ENCODE data around the gene ACSM5. TPM values are rescaled to one million over a fixed set of nuclear protein-coding genes. Genes with fewer than 3 reads are reported as not detected.
"Not testable (repeated sequence)": the region's sequence is repeated elsewhere in the genome, so short reads cannot be mapped to it uniquely, and the experiment has no call there.

The ACSM5 gene
- total RNA-seq, 1 donor from 2014 or later: not detected

DNA sequence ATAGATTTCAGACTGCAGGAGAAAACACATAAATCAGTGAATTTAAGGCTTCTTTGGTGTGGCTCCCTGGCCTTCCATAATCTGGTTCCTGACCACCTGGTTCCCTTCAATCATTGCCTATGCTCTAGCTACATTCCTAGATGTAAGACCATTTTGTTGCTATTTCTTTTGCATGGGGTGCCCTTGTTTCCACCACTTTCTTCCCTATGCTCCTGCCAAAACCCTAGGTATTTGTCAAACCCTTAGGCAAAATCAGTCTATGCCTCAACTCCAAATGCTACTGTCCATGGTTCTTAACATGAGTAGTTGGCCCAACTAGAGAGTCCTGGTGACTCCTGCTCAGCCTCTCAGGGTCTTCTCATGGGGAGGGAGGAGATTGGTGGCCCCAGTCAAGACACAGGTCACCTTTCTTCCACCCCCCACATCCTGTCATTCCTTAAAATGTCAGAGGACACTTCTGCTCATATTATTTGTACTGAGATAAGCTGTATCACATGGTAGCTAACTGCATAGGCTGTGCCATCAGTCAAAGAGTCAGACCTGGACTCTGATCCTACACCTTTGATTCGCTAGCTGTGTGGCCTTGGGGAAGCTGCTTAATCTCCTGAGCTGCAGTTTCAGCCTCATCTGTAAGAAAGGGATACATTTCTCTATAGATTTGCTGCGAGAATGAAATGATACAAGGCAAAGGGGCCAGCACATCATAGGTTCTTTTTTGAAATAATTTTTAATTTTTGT lies 15.0 kb downstream of the ACSM5 start:
- H3K36me3 Mint-ChIP-seq (ENCODE audit: low read depth): no peaks in the 10 kb centered on the region
- ChIA-PET POLR2A (no interaction called here), CTCF (no interaction called here)
- no peaks in the 10 kb centered on the region for H3K4me1 Mint-ChIP-seq
- intact Hi-C loops (cut with micrococcal nuclease): no loop called here
- no peak overlapping the region for H3K27ac Mint-ChIP-seq
- H3K9me3 Mint-ChIP-seq: no peaks in the 10 kb centered on the region
- no peak for DNase-seq
- no peak overlapping the region for H3K4me3 Mint-ChIP-seq
- TF ChIP-seq, protein P1, sequence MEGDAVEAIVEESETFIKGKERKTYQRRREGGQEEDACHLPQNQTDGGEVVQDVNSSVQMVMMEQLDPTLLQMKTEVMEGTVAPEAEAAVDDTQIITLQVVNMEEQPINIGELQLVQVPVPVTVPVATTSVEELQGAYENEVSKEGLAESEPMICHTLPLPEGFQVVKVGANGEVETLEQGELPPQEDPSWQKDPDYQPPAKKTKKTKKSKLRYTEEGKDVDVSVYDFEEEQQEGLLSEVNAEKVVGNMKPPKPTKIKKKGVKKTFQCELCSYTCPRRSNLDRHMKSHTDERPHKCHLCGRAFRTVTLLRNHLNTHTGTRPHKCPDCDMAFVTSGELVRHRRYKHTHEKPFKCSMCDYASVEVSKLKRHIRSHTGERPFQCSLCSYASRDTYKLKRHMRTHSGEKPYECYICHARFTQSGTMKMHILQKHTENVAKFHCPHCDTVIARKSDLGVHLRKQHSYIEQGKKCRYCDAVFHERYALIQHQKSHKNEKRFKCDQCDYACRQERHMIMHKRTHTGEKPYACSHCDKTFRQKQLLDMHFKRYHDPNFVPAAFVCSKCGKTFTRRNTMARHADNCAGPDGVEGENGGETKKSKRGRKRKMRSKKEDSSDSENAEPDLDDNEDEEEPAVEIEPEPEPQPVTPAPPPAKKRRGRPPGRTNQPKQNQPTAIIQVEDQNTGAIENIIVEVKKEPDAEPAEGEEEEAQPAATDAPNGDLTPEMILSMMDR (IDR thresholded peaks at IDR 0.05): no peak
- peaks cover 6% of the 10 kb centered on the region for H3K27me3 Mint-ChIP-seq
- no peak for ATAC-seq (ENCODE audit: low read depth)

DNA sequence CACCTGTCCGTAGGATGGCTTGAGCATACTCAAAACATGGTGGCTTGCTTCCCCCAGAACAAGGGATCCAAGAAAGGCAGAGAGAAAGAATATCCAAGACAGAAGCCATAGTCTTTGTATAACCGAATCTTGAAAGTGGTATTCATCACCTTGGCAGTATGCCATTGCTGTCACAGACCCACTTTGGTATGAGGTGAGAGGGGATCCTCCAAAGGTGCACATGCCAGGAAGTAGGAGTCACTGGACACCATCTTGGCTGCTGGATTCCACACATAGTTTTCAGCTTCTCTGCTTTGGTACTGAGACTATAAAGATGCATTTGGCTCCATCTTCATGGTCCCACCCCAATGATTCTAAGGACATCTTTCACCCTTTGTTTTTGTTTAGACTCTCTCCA lies 18.1 kb downstream of the ACSM5 start:
- DNase-seq; H3K27ac Mint-ChIP-seq; H3K36me3 Mint-ChIP-seq (ENCODE audit: low read depth); POLR2A ChIA-PET; H3K4me1 Mint-ChIP-seq; CTCF ChIA-PET; H3K9me3 Mint-ChIP-seq; H3K4me3 Mint-ChIP-seq; intact Hi-C loops (cut with micrococcal nuclease); ATAC-seq (ENCODE audit: low read depth); H3K27me3 Mint-ChIP-seq: not testable (repeated sequence)

DNA sequence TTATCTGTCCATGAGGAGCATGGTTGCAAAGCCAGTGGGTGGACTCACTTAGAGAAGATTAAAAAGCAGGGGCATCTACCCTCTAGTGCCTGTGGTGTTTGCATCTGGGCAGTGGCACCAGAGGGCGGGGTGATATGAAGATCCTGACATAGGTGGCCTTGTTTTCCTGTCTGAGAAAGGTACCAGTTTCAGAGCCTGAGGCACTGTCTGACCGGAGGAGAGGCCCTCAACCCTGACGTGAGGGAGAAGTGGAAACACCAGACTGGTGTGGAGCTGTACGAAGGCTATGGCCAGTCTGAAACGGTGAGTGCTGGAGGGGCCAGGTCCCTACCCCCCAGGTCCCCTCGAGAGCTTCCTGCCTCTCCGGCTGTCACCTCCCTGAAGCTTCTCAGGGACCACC lies 20.2 kb downstream of the ACSM5 start:
- POLR2A ChIA-PET; ATAC-seq (ENCODE audit: low read depth); intact Hi-C loops (cut with micrococcal nuclease); CTCF ChIA-PET; H3K4me1 Mint-ChIP-seq; DNase-seq; H3K27ac Mint-ChIP-seq; H3K4me3 Mint-ChIP-seq; H3K27me3 Mint-ChIP-seq; H3K36me3 Mint-ChIP-seq (ENCODE audit: low read depth); H3K9me3 Mint-ChIP-seq: not testable (repeated sequence)

DNA sequence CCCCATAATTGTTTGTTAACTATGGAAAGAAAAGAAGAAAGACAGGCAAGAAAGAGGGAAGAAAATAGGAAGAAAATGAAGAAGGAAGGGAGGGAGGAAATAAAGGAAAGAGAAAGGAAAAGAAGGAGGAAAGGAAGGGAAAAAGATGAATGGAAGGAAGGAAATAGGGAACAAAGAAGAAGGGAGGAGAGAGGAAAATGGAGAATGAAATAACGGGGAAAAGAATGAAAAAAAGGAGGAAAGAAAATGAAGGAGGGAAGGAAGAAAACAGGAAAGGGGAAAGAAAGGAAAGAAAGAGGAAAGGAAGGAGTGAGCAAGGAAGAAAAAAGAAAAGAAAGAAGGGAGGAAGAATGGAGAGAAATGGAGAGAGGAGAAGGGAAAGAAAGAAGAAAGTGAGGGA lies 21.1 kb downstream of the ACSM5 start:
- H3K4me3 Mint-ChIP-seq; CTCF ChIA-PET; ATAC-seq (ENCODE audit: low read depth); H3K9me3 Mint-ChIP-seq; H3K27ac Mint-ChIP-seq; intact Hi-C loops (cut with micrococcal nuclease); POLR2A ChIA-PET; H3K36me3 Mint-ChIP-seq (ENCODE audit: low read depth); H3K4me1 Mint-ChIP-seq; H3K27me3 Mint-ChIP-seq; DNase-seq: not testable (repeated sequence)

DNA sequence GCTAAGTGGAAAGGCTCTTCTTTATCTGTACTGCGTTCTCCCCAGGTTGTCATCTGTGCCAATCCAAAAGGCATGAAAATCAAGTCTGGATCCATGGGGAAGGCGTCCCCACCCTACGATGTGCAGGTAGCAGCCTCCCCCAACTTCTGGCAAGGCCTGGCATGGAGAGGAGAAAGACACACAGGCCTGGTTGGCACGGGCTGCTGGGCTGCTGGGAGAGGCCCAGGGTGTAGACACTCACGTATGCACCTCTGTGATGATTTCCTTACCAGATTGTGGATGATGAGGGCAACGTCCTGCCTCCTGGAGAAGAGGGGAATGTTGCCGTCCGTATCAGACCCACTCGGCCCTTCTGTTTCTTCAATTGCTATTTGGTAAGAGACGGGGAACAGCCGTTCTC lies 21.6 kb downstream of the ACSM5 start:
- Mint-ChIP-seq H3K27ac (no peak overlapping the region), H3K36me3 (ENCODE audit: low read depth) (no peaks in the 10 kb centered on the region), H3K9me3 (no peaks in the 10 kb centered on the region), H3K4me1 (no peaks in the 10 kb centered on the region), H3K27me3 (peaks cover 8% of the 10 kb centered on the region), H3K4me3 (no peak overlapping the region)
- intact Hi-C loops (cut with micrococcal nuclease): no loop called here
- POLR2A ChIA-PET: no interaction called here
- ATAC-seq (ENCODE audit: low read depth) (no peak), DNase-seq (no peak)
- TF ChIP-seq, protein P1 (IDR thresholded peaks at IDR 0.05): no peak
- CTCF ChIA-PET: no interaction called here

DNA sequence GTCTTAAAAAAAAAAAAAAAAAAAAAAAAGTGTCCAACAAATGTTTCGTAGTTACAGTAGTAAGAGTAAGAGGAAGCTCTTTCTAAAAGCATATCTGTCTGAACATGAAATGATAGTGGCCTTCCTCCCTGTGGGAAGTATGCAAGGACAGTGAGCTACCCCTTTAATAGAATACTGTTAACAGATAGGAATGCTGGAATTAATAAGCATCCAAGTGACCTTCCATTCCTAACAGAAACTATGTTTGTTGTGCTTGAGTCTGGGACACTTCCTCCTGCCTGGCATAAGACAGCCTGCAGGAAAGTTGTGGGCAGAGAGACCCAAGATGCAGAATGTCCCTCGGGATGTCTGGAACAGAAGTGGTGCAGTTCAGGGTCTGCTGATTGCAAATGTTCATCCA lies 29.6 kb downstream of the ACSM5 start:
- H3K27me3 Mint-ChIP-seq; ATAC-seq (ENCODE audit: low read depth); H3K27ac Mint-ChIP-seq; H3K4me1 Mint-ChIP-seq; POLR2A ChIA-PET; CTCF ChIA-PET; H3K36me3 Mint-ChIP-seq (ENCODE audit: low read depth); intact Hi-C loops (cut with micrococcal nuclease); H3K4me3 Mint-ChIP-seq; H3K9me3 Mint-ChIP-seq; DNase-seq: not testable (repeated sequence)

DNA sequence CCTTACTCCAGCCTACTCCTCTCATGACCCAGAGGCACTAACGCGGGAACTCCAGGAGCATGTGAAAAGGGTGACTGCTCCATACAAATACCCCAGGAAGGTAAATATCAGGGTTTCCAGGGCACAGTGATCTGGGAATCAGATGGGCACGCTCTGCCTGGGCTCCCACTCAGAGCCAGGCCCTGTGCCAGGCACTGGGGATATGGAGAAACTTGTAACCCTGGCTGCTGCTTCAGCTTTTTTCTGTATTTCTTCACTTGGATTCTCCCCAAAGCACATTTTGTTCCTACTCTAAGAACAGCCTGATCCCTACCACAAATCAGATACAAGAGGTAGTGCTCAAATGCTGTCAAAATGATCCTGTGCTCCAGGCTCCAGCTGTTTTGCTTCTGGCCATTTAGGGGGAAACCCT lies 30.5 kb downstream of the ACSM5 start:
- H3K36me3 Mint-ChIP-seq (ENCODE audit: low read depth); DNase-seq; H3K4me3 Mint-ChIP-seq; H3K4me1 Mint-ChIP-seq; intact Hi-C loops (cut with micrococcal nuclease); ATAC-seq (ENCODE audit: low read depth); CTCF ChIA-PET; H3K9me3 Mint-ChIP-seq; POLR2A ChIA-PET; H3K27me3 Mint-ChIP-seq; H3K27ac Mint-ChIP-seq: not testable (repeated sequence)

DNA sequence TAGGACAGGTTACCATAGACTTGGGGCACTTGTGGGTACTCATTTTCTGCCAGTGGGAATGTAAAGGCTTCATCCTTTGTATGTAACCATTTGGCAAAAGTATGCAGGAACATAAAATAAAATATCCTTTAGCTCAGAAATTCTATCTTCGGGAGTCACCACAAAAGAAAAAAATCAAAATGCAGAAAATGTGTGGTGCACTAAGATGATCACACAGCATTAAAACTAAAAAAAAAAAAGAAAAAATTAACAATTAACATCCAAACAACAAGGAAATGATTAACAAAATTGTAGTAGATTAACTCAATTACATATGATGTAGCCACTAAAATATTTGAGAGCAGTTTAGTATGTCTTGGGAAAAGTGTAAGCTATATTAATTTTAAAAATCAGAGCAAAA lies 31.4 kb downstream of the ACSM5 start:
- DNase-seq; intact Hi-C loops (cut with micrococcal nuclease); CTCF ChIA-PET: not testable (repeated sequence)

More for the DNA sequence above, 31.4 kb downstream of the ACSM5 start:
- H3K4me1 Mint-ChIP-seq; H3K9me3 Mint-ChIP-seq; POLR2A ChIA-PET; ATAC-seq (ENCODE audit: low read depth); H3K36me3 Mint-ChIP-seq (ENCODE audit: low read depth); H3K27me3 Mint-ChIP-seq; H3K27ac Mint-ChIP-seq; H3K4me3 Mint-ChIP-seq: not testable (repeated sequence)

All from activated B cell treated with CpG ODN at 0.5 μM for 24 hours (primary cell).